HG03571 (cell line): ENCODE results near the gene YBEY.

Source experiments
- ATAC-seq: cut with Tn5 transposase; IDR thresholded peaks from one replicate; pipeline ENCODE4 v1.9.1; 2021; ENCODE audit not compliant: unreplicated experiment

The YBEY gene

DNA sequence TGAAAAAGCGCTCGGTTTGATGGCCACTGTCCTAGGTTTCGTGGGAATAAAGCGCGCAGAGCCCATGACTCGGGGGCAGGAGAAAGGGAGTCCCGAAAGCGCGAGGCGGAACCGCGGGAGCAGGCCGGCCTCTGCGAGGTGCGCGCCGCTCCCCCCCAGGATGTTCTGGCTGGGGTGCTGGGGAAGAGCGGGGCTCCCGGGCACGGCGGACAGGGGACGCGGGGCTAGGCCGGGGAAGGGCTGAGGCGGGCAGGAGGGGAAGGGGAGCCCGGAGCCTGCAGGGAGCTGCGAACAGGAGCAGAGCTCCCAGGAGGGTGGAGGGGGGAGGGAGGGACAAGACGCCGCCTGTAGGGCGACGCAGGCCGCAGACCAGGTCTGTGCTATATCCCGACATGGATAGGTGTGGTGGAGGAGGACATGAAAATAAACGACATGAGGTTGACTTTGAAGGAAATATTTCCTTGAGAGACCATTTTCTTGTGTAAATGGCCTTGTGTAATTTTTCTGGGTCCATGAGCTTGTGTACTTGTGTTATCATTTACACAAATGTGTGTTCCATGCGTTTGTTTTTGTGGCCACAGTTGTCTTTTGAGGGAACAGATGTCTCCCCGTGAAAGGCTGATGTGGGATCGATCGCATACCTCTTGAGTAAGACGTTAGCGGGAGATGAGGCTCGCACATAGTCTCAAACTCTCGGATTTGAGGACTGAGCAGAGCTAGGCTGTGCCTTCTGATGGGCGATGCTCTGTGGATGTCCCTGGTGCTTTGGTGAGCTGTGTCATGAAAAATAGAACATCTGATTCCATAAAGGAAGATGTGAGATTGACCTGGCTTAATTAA, 39.2 kb downstream of the YBEY start:
- ATAC-seq = no peak

DNA sequence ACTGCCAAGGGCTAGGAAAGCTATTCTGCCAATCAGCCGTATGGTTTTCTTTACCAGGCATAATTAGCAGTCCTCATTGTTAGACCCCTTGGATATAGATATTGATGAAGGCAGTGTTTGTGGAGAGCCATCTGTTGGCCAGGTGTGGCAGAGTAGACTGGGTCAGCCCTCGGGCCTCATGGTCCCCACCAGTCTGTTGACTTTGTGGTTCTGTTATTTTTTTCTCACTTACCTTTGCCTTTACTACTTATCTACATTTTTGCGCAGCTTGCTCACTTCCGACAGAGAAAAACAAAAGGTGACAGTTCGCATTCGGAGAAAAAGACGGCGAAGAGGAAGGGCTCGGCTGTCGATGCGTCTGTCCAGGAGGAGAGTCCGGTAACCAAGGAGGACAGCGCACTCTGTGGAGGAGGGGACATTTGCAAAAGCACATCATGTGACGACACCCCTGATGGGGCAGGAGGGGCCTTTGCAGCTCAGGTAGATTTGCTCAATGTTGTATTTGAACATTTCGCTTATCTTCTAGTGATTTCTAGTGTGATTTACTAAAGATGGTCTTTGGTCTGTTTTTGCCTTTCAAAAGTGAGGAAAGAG, 40.1 kb downstream of the YBEY start:
- ATAC-seq = no peak

DNA sequence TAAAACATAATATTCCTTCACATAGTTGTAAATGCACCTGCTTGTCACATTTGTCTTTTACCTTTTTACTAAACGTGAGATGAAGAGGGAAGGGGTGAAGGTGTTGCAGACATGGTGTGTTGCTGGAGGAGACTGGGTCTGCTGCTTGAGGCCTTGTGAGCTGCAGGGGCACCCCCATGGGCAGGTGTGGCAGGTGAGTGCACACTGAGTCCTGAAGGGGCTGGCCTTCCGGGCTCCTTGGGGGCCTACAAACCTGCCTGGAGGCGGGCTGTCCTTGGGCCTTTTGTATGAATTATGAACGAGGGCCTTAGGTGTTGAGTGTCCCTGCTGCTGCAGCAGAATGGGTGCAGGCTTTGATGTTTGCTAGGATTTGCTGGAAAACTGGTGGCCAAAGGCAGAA, 41.6 kb downstream of the YBEY start:
- ATAC-seq = no peak

DNA sequence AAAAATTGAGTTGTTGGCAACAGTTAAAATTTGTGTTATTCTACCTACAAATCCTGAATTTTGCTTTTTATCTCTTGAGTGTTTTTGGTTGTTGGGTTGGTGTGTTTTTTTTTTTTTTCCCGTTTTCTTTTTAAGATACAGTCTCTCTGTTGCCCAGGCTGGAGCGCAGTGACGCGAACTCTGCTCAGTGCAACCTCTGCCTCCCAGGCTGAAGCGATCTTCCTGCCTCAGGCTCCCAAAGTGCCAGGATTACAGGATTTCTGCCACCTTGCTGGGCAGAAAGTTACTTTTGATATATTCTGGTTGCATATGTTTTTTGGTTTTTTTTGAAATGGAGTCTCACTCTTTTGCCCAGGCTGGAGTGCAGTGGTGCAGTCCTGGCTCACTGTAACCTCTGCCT, 42.0 kb downstream of the YBEY start:
- ATAC-seq = no peak

DNA sequence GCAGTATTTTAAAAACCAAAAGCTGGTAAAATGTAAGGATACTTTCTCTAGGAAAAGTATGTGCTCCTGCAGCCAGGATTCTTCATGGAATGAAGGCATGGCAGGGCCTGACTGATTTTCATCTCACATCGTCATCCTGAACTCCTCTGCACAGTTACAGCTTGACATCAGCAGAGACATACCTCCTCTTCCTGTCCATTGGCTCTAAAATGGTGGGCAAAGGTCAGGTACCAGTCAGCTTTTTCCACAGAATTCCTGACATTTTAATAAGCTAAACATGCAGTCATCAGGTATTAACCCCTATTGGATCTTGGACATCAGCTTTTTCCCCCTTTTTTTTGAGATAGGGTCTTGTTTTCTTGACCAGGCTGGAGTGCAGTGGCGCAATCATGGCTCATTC, 43.7 kb downstream of the YBEY start:
- no peak for ATAC-seq

DNA sequence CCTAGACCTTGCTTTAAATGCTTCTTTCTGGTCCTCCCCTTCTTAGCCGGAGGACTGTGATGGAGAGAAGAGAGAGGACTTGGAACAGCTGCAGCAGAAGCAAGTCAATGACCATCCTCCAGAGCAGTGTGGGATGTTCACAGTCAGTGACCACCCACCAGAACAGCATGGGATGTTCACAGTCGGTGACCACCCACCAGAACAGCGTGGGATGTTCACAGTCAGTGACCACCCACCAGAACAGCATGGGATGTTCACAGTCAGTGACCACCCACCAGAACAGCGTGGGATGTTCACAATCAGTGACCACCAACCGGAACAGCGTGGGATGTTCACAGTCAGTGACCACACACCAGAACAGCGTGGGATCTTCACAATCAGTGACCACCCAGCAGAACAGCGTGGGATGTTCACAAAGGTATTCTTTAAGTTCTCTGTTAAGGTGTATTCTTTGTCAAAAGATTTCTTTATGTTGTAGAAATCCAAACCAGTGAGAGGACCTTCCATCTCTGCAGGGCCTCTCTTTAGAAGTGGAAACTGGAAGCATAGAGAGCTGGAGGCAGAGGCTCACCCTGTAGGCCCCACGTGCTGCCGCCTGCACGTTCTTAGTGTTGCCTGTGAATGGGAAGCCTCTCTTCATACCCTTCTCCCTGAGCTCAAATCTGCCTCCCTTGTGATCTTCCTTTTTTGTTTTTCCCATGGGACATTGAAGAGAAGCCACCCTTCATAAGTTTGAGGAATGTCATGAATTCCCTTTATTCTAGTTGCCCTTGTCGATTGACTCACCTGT, 48.4 kb downstream of the YBEY start:
- no peak for ATAC-seq

DNA sequence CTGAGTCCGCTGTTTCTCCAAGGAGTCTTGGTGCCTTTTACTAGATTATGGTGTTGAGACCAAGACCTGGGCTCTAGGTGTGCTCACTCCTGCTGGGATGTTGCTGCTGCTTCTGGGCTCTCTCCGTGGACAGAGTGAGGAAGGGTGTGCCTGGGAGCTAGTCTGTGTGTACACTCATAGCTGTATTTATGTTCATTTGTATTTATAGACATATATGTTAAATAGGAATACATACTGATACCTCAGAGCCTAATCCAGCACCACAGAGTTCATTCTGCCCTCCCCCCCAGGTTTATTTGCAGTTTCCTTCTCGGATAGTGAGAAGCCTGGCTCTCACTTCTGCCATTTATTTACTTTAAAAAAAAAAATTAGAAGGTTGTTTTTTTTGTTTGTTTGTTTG, 50.5 kb downstream of the YBEY start:
- ATAC-seq = no peak

DNA sequence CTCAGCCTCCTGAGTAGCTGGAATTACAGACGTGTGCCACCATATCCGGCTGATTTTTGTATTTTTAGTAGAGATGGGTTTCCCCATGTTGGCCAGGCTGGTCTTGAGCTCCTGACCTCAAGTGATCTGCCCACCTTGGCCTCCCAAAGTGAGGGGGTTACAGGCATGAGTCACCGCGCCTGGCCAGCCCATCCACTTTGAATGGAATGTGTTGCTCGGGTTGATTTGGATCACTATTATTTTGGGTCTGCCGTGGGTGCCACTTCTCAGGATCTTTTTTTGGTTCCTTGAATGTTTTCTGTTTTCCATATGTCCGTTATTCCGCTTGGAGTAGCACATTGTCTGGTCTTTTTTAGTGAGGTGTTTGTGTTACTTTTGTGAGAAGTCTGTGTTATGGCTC, 54.9 kb downstream of the YBEY start:
- ATAC-seq = no peak

DNA sequence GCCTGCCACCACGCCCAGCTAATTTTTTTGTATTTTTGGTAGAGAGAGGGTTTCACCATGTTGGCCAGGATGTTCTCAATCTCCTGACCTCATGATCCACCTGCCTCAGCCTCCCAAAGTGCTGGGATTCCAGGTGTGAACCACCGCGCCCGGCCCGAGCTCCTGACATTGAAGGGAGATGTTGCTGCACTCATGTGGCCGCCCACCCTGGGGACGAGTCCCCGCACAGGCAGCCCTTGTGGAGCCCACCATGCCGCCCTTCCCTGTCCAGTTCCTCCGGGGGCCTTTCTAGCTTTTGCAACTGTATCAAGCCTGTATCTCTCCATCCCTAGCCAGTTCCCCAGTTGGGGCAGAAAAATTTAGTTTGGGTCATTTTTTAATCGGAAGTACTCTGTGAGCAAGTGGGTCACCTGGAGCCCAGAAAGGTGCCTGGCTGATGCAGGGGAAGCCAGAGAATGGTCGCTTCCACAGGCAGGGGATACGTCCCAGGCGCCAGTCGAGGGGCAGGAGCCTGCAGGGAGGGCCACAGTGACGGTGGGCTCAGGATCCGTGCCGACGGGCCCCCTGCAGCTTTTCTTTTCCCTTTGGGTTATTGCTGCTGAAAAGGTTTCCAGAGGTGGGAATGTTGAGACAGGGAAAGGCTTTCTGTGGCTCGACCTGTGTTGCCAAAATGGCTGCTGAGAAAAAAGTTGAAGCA, 58.2 kb downstream of the YBEY start:
- no peak for ATAC-seq

DNA sequence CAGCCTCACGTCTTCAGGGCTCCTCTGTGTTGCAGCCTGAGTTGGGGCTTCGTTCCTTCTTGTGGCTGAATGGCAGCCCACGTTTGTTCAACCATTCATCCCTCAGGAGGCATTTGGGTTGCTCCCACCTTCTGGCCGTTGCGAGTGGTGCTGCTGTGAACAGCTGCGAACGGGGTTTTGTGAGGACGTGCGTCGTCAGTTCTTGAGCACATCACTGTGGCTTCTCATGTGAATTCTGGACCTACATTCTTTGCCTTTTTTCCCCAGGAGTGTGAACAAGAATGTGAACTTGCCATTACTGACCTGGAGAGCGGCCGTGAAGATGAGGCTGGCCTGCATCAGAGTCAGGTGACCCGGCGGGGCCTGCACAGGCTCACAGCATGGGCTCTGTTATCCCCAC, 59.7 kb downstream of the YBEY start:
- no peak for ATAC-seq

DNA sequence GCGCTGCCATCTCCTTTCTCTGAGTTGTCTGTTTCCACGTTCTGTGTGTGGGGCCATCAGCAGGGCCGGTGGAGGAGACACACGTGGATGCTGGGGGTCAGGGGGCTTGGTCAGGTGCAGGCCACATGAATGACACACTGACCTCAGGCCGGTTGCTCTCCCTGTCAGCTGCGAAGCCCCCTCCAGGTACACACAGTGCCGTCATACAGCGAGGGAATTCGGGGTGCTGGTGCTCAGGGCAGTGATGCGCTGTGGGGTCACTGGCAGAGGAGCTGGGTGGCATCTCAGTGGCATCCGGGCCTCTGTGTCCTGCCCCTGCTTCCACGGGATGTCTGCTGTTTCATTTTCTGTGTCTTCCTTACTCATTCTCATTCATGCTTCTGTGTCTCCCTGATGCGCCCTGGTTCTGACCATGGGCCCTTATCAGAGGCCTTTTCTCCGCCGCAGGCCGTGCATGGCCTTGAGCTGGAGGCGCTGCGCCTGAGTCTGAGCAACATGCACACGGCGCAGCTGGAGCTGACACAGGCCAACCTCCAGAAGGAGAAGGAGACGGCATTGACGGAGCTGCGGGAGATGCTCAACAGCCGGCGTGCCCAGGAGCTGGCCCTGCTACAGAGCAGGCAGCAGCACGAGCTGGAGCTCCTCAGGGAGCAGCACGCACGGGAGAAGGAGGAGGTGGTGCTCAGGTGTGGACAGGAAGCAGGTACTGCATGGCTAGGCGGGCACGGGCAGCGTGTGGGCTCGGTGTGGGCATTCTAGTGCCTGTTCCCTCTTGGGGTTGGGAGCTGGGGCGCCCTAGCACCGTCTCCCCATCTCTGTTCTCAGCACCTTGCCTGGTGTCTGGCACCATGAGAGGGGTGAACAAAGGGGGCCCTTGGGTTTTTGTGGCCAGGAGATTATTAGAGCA, 60.4 kb downstream of the YBEY start:
- no peak for ATAC-seq

DNA sequence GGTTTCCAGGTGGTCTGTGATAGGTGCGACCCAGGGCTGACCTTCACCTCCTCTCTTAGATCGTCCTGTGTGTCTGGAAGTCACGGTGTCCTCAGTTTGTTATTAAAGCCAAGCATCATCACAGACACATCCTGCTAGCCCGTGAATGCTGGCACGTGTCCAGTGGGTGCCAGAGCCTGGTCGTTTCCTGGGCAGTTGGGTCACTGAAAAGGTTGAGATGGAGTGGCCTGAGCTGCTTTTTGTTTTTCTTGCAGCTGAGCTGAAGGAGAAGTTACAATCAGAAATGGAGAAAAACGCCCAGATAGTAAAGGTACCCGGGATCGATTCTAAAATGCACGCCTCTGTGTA, 61.0 kb downstream of the YBEY start:
- no peak for ATAC-seq
